ENCODE results near the gene SPTLC2.
"Not testable (repeated sequence)": the region's sequence is repeated elsewhere in the genome, so short reads cannot be mapped to it uniquely, and the experiment has no call there.

SPTLC2 gene

DNA sequence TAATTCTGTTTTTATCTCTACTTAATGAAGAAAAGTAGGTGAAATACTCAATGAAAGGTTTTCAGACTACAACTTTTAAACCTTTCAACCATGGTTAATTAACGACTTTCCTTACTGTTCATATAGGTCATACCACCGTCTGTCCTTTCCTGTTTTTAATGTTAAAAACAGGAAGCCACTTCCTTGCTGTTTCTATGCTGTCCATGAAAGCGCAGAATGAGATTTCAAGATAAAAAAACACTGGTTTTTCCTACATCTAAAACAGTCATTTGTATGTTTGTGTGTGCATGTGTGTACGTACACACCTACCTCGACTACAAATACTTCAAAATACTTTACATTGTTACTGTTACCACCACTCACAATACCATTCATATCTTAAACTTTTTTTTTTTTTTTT lies 27.3 kb downstream of the SPTLC2 start:
- no peak for ATAC-seq
- TF ChIP-seq ZFP30 (CRISPR knock-in tag; IDR thresholded peaks at IDR 0.05) (no peak), TOX (CRISPR knock-in tag; IDR thresholded peaks at IDR 0.05; ENCODE audit: borderline replicate concordance) (no peak), TCF4 (CRISPR knock-in tag; IDR thresholded peaks at IDR 0.05; ENCODE audit: borderline replicate concordance) (no peak), SNAI2 (CRISPR knock-in tag; IDR thresholded peaks at IDR 0.05) (no peak), ZFP3 (CRISPR knock-in tag; IDR thresholded peaks at IDR 0.05) (no peak), ESRRG (CRISPR knock-in tag; IDR thresholded peaks at IDR 0.05) (no peak), ZNF70 (CRISPR knock-in tag; IDR thresholded peaks at IDR 0.05) (no peak), ZNF8 (CRISPR knock-in tag; IDR thresholded peaks at IDR 0.05) (no peak)
- TF ChIP-seq, protein P1, sequence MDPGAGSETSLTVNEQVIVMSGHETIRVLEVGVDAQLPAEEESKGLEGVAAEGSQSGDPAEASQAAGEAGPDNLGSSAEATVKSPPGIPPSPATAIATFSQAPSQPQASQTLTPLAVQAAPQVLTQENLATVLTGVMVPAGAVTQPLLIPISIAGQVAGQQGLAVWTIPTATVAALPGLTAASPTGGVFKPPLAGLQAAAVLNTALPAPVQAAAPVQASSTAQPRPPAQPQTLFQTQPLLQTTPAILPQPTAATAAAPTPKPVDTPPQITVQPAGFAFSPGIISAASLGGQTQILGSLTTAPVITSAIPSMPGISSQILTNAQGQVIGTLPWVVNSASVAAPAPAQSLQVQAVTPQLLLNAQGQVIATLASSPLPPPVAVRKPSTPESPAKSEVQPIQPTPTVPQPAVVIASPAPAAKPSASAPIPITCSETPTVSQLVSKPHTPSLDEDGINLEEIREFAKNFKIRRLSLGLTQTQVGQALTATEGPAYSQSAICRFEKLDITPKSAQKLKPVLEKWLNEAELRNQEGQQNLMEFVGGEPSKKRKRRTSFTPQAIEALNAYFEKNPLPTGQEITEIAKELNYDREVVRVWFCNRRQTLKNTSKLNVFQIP (CRISPR knock-in tag; IDR thresholded peaks at IDR 0.05; ENCODE audit: borderline replicate concordance, low read depth): no peak
- TF ChIP-seq, protein P2, sequence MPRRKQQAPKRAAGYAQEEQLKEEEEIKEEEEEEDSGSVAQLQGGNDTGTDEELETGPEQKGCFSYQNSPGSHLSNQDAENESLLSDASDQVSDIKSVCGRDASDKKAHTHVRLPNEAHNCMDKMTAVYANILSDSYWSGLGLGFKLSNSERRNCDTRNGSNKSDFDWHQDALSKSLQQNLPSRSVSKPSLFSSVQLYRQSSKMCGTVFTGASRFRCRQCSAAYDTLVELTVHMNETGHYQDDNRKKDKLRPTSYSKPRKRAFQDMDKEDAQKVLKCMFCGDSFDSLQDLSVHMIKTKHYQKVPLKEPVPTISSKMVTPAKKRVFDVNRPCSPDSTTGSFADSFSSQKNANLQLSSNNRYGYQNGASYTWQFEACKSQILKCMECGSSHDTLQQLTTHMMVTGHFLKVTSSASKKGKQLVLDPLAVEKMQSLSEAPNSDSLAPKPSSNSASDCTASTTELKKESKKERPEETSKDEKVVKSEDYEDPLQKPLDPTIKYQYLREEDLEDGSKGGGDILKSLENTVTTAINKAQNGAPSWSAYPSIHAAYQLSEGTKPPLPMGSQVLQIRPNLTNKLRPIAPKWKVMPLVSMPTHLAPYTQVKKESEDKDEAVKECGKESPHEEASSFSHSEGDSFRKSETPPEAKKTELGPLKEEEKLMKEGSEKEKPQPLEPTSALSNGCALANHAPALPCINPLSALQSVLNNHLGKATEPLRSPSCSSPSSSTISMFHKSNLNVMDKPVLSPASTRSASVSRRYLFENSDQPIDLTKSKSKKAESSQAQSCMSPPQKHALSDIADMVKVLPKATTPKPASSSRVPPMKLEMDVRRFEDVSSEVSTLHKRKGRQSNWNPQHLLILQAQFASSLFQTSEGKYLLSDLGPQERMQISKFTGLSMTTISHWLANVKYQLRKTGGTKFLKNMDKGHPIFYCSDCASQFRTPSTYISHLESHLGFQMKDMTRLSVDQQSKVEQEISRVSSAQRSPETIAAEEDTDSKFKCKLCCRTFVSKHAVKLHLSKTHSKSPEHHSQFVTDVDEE (CRISPR knock-in tag; IDR thresholded peaks at IDR 0.05): no peak
- TF ChIP-seq, protein P3, sequence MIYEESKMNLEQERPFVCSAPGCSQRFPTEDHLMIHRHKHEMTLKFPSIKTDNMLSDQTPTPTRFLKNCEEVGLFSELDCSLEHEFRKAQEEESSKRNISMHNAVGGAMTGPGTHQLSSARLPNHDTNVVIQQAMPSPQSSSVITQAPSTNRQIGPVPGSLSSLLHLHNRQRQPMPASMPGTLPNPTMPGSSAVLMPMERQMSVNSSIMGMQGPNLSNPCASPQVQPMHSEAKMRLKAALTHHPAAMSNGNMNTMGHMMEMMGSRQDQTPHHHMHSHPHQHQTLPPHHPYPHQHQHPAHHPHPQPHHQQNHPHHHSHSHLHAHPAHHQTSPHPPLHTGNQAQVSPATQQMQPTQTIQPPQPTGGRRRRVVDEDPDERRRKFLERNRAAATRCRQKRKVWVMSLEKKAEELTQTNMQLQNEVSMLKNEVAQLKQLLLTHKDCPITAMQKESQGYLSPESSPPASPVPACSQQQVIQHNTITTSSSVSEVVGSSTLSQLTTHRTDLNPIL (CRISPR knock-in tag; IDR thresholded peaks at IDR 0.05; ENCODE audit: low read depth): no peak
- TF ChIP-seq, protein P4, sequence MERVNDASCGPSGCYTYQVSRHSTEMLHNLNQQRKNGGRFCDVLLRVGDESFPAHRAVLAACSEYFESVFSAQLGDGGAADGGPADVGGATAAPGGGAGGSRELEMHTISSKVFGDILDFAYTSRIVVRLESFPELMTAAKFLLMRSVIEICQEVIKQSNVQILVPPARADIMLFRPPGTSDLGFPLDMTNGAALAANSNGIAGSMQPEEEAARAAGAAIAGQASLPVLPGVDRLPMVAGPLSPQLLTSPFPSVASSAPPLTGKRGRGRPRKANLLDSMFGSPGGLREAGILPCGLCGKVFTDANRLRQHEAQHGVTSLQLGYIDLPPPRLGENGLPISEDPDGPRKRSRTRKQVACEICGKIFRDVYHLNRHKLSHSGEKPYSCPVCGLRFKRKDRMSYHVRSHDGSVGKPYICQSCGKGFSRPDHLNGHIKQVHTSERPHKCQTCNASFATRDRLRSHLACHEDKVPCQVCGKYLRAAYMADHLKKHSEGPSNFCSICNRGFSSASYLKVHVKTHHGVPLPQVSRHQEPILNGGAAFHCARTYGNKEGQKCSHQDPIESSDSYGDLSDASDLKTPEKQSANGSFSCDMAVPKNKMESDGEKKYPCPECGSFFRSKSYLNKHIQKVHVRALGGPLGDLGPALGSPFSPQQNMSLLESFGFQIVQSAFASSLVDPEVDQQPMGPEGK (CRISPR knock-in tag; IDR thresholded peaks at IDR 0.05; ENCODE audit: borderline replicate concordance): no peak

DNA sequence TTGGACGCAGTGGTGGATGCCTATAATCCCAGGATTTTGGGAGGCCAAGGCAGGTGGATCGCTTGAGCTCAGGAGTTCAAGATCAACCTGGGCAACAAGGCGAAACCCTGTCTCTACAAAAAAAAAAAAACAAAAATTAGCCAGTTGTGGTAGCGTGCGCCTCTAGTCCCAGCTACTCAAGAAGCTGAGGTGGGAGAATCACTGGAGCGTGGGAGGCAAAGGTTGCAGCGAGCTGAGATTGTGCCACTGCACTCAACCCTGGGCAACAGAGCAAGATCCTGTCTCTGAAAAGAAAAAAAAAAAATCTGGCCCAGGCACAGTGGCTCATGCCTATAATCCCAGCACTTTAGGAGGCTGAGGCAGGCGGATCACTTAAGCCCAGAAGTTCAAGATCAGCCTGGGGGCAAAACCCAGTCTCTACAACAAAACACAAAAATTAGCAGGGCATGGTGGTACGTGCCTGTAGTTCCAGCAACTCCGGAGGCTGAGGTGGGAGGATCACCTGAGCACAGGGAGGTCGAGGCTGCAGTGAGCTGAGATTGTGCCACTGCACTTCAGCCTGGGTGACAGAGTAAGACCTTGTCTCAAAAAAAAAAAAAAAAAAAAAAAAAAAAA lies 27.9 kb downstream of the SPTLC2 start:
- ATAC-seq: not testable (repeated sequence)

DNA sequence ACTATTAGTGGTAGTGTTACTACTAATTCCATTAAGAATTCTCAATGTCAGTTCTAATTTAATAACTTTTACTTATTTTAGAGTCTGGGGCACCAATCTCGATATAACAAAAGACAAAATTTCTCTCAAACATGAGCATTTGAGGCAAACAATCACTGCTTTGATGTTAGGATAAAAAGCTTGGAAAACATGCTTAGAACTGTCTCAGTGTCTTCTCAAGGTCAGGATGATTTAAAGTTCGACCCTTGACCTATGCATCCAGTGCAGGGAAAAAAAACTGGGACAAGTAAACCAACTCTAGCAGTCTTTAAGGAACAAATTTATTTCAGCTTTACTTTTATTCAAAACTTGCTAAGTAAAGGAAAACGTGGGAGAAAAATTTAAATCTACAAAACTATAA lies 31.1 kb downstream of the SPTLC2 start:
- ATAC-seq: no peak
- no peak for TF ChIP-seq GLIS3 (CRISPR knock-in tag; IDR thresholded peaks at IDR 0.05)
- no peak for TF ChIP-seq TCF4 (CRISPR knock-in tag; IDR thresholded peaks at IDR 0.05; ENCODE audit: borderline replicate concordance)
- TF ChIP-seq CSDC2 (CRISPR knock-in tag; IDR thresholded peaks at IDR 0.05): no peak
- TF ChIP-seq ZNF70 (CRISPR knock-in tag; IDR thresholded peaks at IDR 0.05): no peak
- TF ChIP-seq, protein P4 (CRISPR knock-in tag; IDR thresholded peaks at IDR 0.05; ENCODE audit: borderline replicate concordance): no peak
- TF ChIP-seq ISL1 (CRISPR knock-in tag; IDR thresholded peaks at IDR 0.05): no peak
- TF ChIP-seq ARNTL (CRISPR knock-in tag; IDR thresholded peaks at IDR 0.05; ENCODE audit: borderline replicate concordance, low read depth): no peak
- no peak for TF ChIP-seq BACH2 (CRISPR knock-in tag; IDR thresholded peaks at IDR 0.05; ENCODE audit: borderline replicate concordance)
- no peak for TF ChIP-seq ZNF565 (CRISPR knock-in tag; conservative IDR thresholded peaks at IDR 0.05; ENCODE audit: low read depth)
- TF ChIP-seq ESRRG (CRISPR knock-in tag; IDR thresholded peaks at IDR 0.05): no peak
- TF ChIP-seq ZFP30 (CRISPR knock-in tag; IDR thresholded peaks at IDR 0.05): no peak
- TF ChIP-seq SNAI2 (CRISPR knock-in tag; IDR thresholded peaks at IDR 0.05): no peak
- no peak for TF ChIP-seq RARB (CRISPR knock-in tag; IDR thresholded peaks at IDR 0.05)
- no peak for TF ChIP-seq TOX (CRISPR knock-in tag; IDR thresholded peaks at IDR 0.05; ENCODE audit: borderline replicate concordance)
- no peak for TF ChIP-seq OSR1 (CRISPR knock-in tag; IDR thresholded peaks at IDR 0.05)
- TF ChIP-seq, protein P5, sequence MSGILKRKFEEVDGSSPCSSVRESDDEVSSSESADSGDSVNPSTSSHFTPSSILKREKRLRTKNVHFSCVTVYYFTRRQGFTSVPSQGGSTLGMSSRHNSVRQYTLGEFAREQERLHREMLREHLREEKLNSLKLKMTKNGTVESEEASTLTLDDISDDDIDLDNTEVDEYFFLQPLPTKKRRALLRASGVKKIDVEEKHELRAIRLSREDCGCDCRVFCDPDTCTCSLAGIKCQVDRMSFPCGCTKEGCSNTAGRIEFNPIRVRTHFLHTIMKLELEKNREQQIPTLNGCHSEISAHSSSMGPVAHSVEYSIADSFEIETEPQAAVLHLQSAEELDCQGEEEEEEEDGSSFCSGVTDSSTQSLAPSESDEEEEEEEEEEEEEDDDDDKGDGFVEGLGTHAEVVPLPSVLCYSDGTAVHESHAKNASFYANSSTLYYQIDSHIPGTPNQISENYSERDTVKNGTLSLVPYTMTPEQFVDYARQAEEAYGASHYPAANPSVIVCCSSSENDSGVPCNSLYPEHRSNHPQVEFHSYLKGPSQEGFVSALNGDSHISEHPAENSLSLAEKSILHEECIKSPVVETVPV (CRISPR knock-in tag; IDR thresholded peaks at IDR 0.05): no peak
- TF ChIP-seq, protein P1 (CRISPR knock-in tag; IDR thresholded peaks at IDR 0.05; ENCODE audit: borderline replicate concordance, low read depth): no peak
- no peak for TF ChIP-seq ZC3H10 (CRISPR knock-in tag; IDR thresholded peaks at IDR 0.05)
- TF ChIP-seq, protein P3 (CRISPR knock-in tag; IDR thresholded peaks at IDR 0.05; ENCODE audit: low read depth): no peak
